Right cardiac atrium (tissue), 5 donors: Measurements from ENCODE around the gene JAKMIP2. TPM values are rescaled to one million over a fixed set of nuclear protein-coding genes. Genes with fewer than 3 reads are reported as not detected.

Source experiments
- ATAC-seq, 2 donors: fragments of 200-7000 bp; cut with Tn5 transposase; one replicate each; pipeline versions ENCODE4 v1.8.0 to v1.9.1; 2020; ENCODE audit warnings: moderate library complexity in 2 of 2, mild to moderate bottlenecking in 1 of 2
- DNase-seq, 3 donors: peaks; one replicate each; pipeline ENCODE4 v3.0.0-alpha.2; 2020
- H3K27ac ChIP-seq: one replicate; pipeline ENCODE4 v1.5.1; 2013; ENCODE audit warnings: mild to moderate bottlenecking, low read length, control low read depth, moderate library complexity
- H3K27me3 ChIP-seq: one replicate; pipeline ENCODE4 v1.6.1; 2013; ENCODE audit not compliant: control insufficient read depth, insufficient read depth
- H3K4me1 ChIP-seq: one replicate; pipeline ENCODE4 v1.6.1; 2013; ENCODE audit warnings: low read length; ENCODE audit not compliant: control insufficient read depth, insufficient read depth
- H3K4me3 ChIP-seq: one replicate; pipeline ENCODE4 v1.5.1; 2013; ENCODE audit warnings: low read length, control low read depth
- H3K9me3 ChIP-seq: one replicate; pipeline ENCODE4 v1.6.1; 2013; ENCODE audit warnings: low read length; ENCODE audit not compliant: control insufficient read depth
- WGBS: extraction: QIAGEN DNeasy Blood & Tissue Kit; methylation state at CpG from one replicate; pipeline ENCODE4 v1.1.7; 2013; 5-methylcytosine and 5-hydroxymethylcytosine counted together
- intact Hi-C, 4 donors: fragments of 100-400 bp; cut with DNase I; formaldehyde crosslinking; loops; one replicate each; pipeline versions ENCODE4 v1.11.0 to v1.14.0; 2022 to 2023
- polyA plus RNA-seq: library from polyadenylated mRNA; stranded (reverse); fragments of 200-250 nt; gene quantifications from one replicate; pipeline ENCODE4 v1.2.3, GENCODE V29; 2013
- total RNA-seq, 4 donors: library from RNA; stranded (reverse); fragmentation: NEBNext Ultra II Directional; extraction: Animal tissue kit (Norgen Biotek cat#: 25700); gene quantifications; one replicate each; pipeline ENCODE4 v1.2.1, GENCODE V29; 2021
- donor health status: healthy with polysubstance abuse.
- donor health status: DM: no; HTN: yes; CAD: no.
- donor health status: DM: no; HTN: no; CAD: no.
- donor health status: DM: no; HTN: yes; CAD: no; lungs with severe emphysema.
- donor health status: DM: yes; HTN: yes; CAD: no.

The JAKMIP2 gene
- total and polyA plus RNA-seq, 5 donors: 0.32 to 1.3 (median 0.88) TPM

DNA sequence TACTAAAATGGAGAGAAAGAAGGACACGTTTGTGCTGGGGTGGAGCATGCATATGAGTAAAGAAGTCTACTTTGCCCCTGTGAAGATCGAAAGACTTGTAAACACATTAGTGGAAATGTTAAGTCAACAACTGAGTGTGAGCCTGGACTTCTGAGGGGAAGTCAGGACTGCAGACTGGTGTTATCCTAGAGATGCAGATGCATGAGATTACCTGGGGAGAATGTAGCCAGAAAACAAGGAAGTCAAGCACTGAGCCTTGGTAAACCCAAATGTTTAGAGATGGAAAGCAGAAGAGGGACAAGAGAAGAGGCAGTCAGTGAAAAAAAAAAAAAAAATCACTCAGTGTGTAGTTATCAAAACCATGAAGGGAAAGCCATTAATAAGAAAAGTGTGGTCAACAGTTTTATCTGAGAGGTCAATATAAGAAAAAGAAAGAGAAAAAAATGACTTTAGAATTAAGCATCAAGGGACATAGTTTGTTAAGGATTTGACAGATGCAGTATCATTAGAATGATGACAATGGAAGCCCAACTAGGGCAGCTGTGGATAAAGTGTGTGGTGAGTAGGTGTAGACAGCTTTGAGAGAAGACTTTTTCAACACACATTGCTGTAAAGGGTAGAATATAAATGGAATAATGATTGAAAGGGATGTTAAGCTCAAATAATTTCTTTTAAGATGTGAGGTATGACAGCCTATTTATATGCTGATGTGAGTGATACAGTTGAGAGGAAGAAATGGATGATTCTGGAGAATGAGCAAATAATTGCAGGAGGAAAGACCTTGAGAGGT, 22.2 kb downstream of the JAKMIP2 start:
- H3K4me1 ChIP-seq: no peaks in the 10 kb centered on the region
- ATAC-seq (no peak), DNase-seq (no peak)
- no peaks in the 10 kb centered on the region for H3K27me3 ChIP-seq
- H3K9me3 ChIP-seq: no peaks in the 10 kb centered on the region
- intact Hi-C loops: no loop called here
- H3K27ac ChIP-seq: no peak overlapping the region
- WGBS: 40% methylated on average over 2 of the region's 2 CpGs
- H3K4me3 ChIP-seq: no peak overlapping the region

DNA sequence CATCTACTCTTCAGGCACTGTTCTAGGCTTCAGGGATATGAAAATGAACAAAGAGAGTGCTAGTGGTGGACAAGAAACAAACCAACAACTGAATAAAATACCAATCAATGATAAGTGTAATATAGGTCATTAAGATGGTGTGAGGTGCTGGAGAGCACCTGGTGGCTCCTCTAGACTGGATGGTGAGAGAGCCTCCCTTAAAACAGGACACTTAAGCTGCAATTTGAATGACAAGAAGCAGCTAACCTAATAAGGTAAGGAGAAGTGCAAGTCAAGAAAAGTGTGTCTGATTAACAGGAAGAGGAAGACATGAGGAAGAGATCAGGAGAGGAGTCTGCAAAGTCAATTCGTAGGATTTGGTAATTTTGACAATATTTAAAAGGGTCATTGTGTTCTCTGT, 23.1 kb downstream of the JAKMIP2 start:
- WGBS: 64% methylated on average over 1 of the region's 1 CpG
- DNase-seq: no peak
- no peak for ATAC-seq

DNA sequence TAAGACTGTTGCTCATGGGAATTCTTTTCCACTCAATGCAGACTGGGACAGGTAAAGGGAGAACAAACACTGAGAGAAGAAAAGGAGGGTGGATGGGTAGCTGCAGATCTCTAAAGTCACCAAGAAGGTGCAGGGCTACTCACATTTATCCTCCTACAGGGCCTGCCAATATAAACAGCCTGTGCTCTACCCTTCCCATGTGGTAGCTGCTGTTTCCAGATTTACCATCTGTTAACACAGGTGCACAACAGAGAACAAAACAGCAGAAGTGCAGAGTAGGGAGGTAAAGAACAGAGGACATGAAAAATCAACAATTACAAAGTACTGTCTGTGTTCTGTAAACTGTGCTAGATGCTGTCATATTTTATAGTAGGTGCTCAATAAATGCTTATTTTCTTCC, 26.0 kb downstream of the JAKMIP2 start:
- H3K27me3 ChIP-seq: no peaks in the 10 kb centered on the region
- no peaks in the 10 kb centered on the region for H3K4me1 ChIP-seq
- no peak overlapping the region for H3K4me3 ChIP-seq
- ATAC-seq (no peak), DNase-seq (no peak)
- intact Hi-C loops: no loop called here
- no peak overlapping the region for H3K27ac ChIP-seq
- H3K9me3 ChIP-seq: no peaks in the 10 kb centered on the region

More for the DNA sequence above, 23.1 kb downstream of the JAKMIP2 start:
- Histone ChIP-seq H3K4me1 (no peaks in the 10 kb centered on the region), H3K4me3 (no peak overlapping the region), H3K27me3 (no peaks in the 10 kb centered on the region), H3K27ac (no peak overlapping the region), H3K9me3 (no peaks in the 10 kb centered on the region)
- intact Hi-C loops: no loop called here

DNA sequence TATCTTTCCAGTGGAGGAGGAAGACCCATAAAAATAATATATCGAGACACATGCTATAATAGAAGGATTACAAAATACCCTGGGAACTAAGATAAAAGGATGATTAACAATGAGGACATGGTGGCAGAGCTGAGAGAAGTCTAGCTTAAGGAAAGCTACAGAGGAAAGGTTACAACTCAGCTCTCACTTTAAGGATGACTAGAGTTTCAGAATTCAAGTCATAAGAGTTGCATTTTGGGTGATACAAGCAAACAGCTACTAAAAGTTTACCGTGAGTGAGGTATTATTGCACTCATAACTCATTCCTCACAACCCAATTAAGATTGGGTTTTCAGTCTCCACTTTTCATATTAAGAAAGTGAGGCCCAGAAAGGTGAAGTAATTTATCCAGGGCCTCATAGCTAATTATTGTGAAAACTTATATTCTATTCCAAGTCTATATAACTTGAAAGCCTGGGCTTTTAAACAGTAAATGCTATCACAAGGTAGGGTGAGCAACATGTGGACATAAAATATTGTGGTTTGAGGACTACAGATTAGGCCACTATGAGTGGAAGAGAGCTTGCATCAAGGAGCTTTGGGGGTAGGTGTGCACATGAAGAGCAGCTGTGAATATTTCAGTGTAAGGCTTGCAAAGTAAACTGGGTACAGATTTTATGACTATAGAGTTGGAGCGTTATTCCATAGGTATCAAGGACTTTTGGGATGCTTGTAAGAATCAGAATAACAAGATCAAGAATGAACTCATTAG, 28.0 kb downstream of the JAKMIP2 start:
- ATAC-seq (no peak), DNase-seq (no peak)
- H3K27ac ChIP-seq: no peak overlapping the region
- no peaks in the 10 kb centered on the region for H3K27me3 ChIP-seq
- WGBS: 83% methylated on average over 3 of the region's 3 CpGs
- intact Hi-C loops: no loop called here
- H3K4me3 ChIP-seq: no peak overlapping the region
- no peaks in the 10 kb centered on the region for H3K9me3 ChIP-seq
- H3K4me1 ChIP-seq: no peaks in the 10 kb centered on the region

DNA sequence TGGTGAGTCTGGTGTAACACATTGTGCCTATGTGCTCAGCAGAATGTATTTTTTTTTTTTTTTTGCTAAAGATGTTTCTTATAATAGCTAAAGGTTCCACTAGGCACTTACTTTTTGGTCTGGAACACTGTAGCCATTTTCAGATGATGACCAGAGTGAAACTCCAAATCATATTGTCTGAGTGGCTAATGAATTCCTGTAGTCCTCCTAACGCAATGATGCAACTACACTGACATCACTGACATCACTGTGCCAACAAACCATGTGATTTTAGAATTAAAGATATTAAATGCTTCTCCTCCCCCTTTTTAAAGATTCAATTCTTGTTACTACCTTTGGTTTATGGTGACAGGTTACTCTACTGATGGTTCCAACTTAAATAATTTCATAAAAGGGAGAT, 28.8 kb downstream of the JAKMIP2 start:
- ATAC-seq: no peak

DNA sequence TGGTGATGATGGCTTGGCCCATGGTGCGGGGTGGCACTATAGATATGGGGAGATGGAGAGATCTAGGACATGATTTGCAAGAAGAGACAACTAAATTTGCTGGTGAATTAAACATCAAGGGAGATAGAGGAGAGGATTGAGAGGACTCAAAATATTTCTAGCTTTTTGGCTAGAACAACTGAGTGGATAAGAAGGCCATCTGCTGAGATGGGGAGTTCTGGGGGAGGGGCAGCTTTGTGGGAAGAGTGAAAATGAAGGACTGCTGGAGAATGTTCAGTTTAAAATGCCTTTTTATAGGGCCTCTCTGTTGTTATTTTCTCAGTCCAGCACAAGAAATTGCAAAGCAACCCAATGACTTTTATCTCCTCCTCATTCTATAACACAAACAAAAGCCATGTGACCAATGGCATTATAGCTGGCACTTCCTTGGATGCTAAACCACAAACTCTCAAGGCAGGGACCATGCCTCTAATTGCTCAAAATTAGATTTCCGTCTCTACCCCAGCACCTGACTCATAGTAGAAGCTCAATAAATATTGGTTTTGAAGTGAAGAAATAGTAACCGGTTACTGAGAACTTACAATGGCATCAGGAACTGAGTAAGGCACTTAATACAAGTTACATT, 29.8 kb downstream of the JAKMIP2 start:
- 92% methylated on average over 3 of the region's 3 CpGs for WGBS
- H3K27ac ChIP-seq: no peak overlapping the region
- DNase-seq: no peak

More for the DNA sequence above, 28.8 kb downstream of the JAKMIP2 start:
- no peak overlapping the region for H3K27ac ChIP-seq
- no peaks in the 10 kb centered on the region for H3K27me3 ChIP-seq
- no peaks in the 10 kb centered on the region for H3K4me1 ChIP-seq
- DNase-seq: no peak
- intact Hi-C loops: no loop called here
- no peaks in the 10 kb centered on the region for H3K9me3 ChIP-seq
- no peak overlapping the region for H3K4me3 ChIP-seq
- 61% methylated on average over 1 of the region's 1 CpG for WGBS

DNA sequence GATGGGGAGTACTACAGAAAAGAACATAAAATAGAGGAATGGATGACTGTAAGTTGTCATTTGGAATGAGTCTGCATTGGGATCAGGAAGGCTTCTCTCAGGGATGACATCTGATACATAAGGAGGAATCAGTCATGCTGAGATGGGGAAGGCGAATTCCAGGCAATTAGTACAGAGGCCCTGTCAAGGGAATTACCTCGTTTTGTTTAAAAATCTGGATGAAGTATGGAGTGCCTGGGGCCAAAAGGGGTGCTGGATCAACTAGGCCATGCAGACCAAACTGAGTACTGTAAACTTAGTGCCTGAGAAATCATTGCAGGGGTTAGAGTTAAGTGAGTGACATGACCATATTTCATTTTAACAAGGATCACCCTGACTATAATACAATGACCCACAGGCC, 30.5 kb downstream of the JAKMIP2 start:
- intact Hi-C loops: no loop called here
- no peak for DNase-seq
- Histone ChIP-seq H3K27me3 (no peaks in the 10 kb centered on the region), H3K4me1 (no peaks in the 10 kb centered on the region), H3K27ac (no peak overlapping the region), H3K9me3 (no peaks in the 10 kb centered on the region), H3K4me3 (no peak overlapping the region)
- ATAC-seq: no peak
- WGBS: 63% methylated on average over 2 of the region's 2 CpGs

More for the DNA sequence above, 29.8 kb downstream of the JAKMIP2 start:
- H3K27me3 ChIP-seq: no peaks in the 10 kb centered on the region
- intact Hi-C loops: no loop called here
- no peaks in the 10 kb centered on the region for H3K9me3 ChIP-seq
- no peak for ATAC-seq
- H3K4me1 ChIP-seq: no peaks in the 10 kb centered on the region
- no peak overlapping the region for H3K4me3 ChIP-seq

DNA sequence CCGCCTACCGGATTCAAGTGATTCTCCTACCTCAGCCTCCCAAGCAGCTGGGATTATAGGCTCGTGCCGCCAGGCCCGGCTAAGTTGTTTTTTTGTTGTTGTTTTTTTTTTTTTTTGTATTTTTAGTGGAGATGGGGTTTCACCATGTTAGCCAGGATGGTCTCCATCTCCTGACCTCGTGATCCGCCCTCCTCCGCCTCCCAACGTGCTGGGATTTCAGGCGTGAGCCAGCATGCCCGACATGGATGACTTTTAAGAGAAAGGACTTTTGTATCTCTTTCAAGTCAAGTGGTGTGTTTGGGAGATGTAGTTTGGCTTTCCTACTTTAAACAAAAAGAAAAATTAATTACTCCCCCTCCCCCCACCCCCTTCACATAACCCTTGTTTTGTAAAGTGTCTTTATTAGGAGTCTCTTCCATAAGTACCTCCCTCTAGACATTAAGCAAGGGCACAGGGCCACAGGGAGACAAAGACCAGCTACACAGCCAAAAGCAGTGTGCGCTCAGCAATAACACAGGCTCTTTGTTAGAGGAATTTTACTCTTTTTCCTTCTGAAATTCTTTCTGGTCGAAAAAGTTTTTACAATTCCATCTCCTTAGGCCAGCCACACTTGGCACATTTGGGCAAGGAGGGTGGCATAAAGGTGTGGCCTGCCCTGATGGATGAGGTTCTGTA, 31.2 kb downstream of the JAKMIP2 start:
- DNase-seq (no peak), ATAC-seq (no peak)
- Histone ChIP-seq H3K4me1 (no peaks in the 10 kb centered on the region), H3K4me3 (no peak overlapping the region), H3K27me3 (no peaks in the 10 kb centered on the region), H3K9me3 (no peaks in the 10 kb centered on the region), H3K27ac (no peak overlapping the region)
- intact Hi-C loops: no loop called here
- 84% methylated on average over 13 of the region's 13 CpGs for WGBS

DNA sequence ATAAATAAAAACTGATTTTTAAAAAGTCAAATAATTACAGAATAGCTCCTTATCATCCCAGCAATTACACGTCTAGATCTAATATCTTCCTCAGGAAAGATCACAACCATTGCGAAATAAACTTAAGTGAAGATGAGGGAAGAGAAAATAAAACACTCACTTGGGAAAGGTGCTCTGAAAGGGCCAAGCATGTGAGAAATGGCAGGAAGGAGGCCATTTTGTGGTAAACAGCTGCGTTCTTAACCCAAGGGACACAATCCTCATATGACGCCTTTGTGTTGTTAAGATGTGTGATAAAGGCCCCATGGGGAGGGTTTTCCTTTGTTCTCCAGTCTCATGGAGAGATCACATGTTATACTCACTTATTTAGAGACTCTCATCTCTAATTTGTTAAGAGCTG, 32.5 kb downstream of the JAKMIP2 start:
- no peaks in the 10 kb centered on the region for H3K4me1 ChIP-seq
- H3K27ac ChIP-seq: no peak overlapping the region
- 55% methylated on average over 4 of the region's 4 CpGs for WGBS
- DNase-seq (no peak), ATAC-seq (no peak)
- no peaks in the 10 kb centered on the region for H3K9me3 ChIP-seq
- H3K27me3 ChIP-seq: no peaks in the 10 kb centered on the region
- intact Hi-C loops: no loop called here
- H3K4me3 ChIP-seq: no peak overlapping the region

DNA sequence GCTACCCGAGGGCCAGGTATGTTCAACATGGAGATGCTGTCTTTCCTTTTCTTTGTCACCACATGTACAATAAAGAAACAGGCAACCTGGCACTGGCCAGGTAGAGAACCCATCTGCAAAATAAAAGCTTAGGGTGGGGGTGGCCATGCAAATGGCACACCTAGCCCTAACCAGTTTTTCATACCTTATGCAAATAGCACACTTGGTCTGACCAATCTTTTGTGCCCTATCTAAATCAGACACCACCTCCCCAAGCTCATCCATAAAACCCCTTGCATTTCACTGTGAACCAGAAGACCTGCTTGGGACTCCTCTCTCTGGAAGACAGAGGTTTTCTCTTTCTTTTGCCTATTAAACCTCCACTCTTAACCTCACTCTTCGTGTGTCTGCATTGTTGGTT, 33.9 kb downstream of the JAKMIP2 start:
- Histone ChIP-seq H3K4me3 (no peak overlapping the region), H3K9me3 (no peaks in the 10 kb centered on the region), H3K27me3 (no peaks in the 10 kb centered on the region), H3K27ac (no peak overlapping the region), H3K4me1 (no peaks in the 10 kb centered on the region)
- DNase-seq: no peak
- 66% methylated on average over 2 of the region's 2 CpGs for WGBS
- intact Hi-C loops: no loop called here
- ATAC-seq: no peak

DNA sequence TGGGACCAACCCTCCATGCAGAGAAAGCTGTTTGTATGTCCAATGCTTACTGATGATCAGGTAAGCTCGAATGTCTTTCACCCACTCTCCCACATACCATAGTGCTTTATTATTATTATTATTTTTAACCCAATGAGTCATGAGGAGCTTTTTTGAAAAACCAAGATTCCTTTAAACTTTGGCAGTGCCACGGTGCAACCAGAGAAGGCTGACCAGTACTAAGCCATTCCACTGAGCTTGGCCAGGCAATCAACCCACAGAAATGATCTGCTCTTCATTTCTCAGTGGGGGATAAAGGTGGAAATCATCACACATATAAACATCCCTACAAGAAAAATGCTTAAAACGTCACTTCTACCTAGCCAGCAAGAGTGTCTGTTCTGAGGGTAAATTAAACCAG, 35.5 kb downstream of the JAKMIP2 start:
- Histone ChIP-seq H3K4me1 (no peaks in the 10 kb centered on the region), H3K9me3 (no peaks in the 10 kb centered on the region), H3K27ac (no peak overlapping the region), H3K4me3 (no peak overlapping the region), H3K27me3 (no peaks in the 10 kb centered on the region)
- intact Hi-C loops: no loop called here
- no peak for ATAC-seq
- no peak for DNase-seq
- 87% methylated on average over 3 of the region's 3 CpGs for WGBS
